Kidney tubule cell (primary cell): ENCODE data around the gene ZBTB48.
"Not testable (repeated sequence)": the region's sequence is repeated elsewhere in the genome, so short reads cannot be mapped to it uniquely, and the experiment has no call there.

Source experiments
- DNase-seq: peaks from one replicate; pipeline ENCODE4 v3.0.0-alpha.2; 2018; ENCODE audit warnings: low spot score

Gene ZBTB48

GRCh38 chr1:6591222-6591621, 11.4 kb downstream of the ZBTB48 start:
- no peak for DNase-seq

GRCh38 chr1:6591644-6592043, 11.8 kb downstream of the ZBTB48 start:
- no peak for DNase-seq

- no peak for DNase-seq
These were observed 12.6 kb downstream of the ZBTB48 start for GRCh38 chr1:6592441-6592840.

GRCh38 chr1:6592865-6593593, 13.2 kb downstream of the ZBTB48 start:
- DNase-seq, result no peak

- DNase-seq, result no peak
These were observed 14.0 kb downstream of the ZBTB48 start for GRCh38 chr1:6593810-6594209.

- no peak for DNase-seq
These were observed 15.4 kb downstream of the ZBTB48 start for GRCh38 chr1:6594977-6595740.

- DNase-seq, result no peak
These were observed 16.6 kb downstream of the ZBTB48 start for GRCh38 chr1:6596351-6596750.

- DNase-seq, result no peak
These were observed 17.3 kb downstream of the ZBTB48 start for GRCh38 chr1:6596886-6597776.

- no peak for DNase-seq
These were observed 18.0 kb downstream of the ZBTB48 start for GRCh38 chr1:6597777-6598131.

- peak; percentile 89 for DNase-seq
These were observed 19.6 kb downstream of the ZBTB48 start for GRCh38 chr1:6599141-6599975.

- DNase-seq, result not testable (repeated sequence)
These were observed 20.2 kb downstream of the ZBTB48 start for GRCh38 chr1:6599991-6600390.

- no peak for DNase-seq
These were observed 20.7 kb downstream of the ZBTB48 start for GRCh38 chr1:6600410-6601048.

- peak; percentile 99 for DNase-seq
These were observed 21.5 kb downstream of the ZBTB48 start for GRCh38 chr1:6601049-6601922.

GRCh38 chr1:6601923-6602668, 22.3 kb downstream of the ZBTB48 start:
- peak; percentile 44 for DNase-seq

GRCh38 chr1:6602669-6603237, 23.0 kb downstream of the ZBTB48 start, which contains the start of gene KLHL21:
Gene KLHL21 (minus strand): TSS chr1:6602869. CDS start chr1:6602817, 52 bp downstream.
- peak; percentile 94 for DNase-seq

- peak; percentile 75 for DNase-seq
These were observed 23.6 kb downstream of the ZBTB48 start for GRCh38 chr1:6603238-6603914.

GRCh38 chr1:6603915-6604558, 24.2 kb downstream of the ZBTB48 start:
- peak; percentile 74 for DNase-seq
